ENCODE results near the gene HELT.

- no peak for TF ChIP-seq CTCF (IDR thresholded peaks at IDR 0.05; ENCODE audit: low read depth, low read length, missing input control)
- no peak for TF ChIP-seq TAF1 (conservative IDR thresholded peaks at IDR 0.05)
- TF ChIP-seq GABPA (IDR thresholded peaks at IDR 0.05 in 1 of 2, conservative IDR thresholded peaks at IDR 0.05 in 1 of 2): no peak
- no peak for TF ChIP-seq ATF3 (IDR thresholded peaks at IDR 0.05)
- TF ChIP-seq REST (IDR thresholded peaks at IDR 0.05): no peak
- no peak for TF ChIP-seq MAX (IDR thresholded peaks at IDR 0.05)
- TF ChIP-seq HNF4A (conservative IDR thresholded peaks at IDR 0.05): no peak
- TF ChIP-seq YY1 (IDR thresholded peaks at IDR 0.05): no peak
- TF ChIP-seq RAD21 (IDR thresholded peaks at IDR 0.05): no peak
- no peak for TF ChIP-seq RXRA (IDR thresholded peaks at IDR 0.05)
- TF ChIP-seq EGR1 (IDR thresholded peaks at IDR 0.05; ENCODE audit: low read depth in 2 of 2): no peak
- TF ChIP-seq JUND (IDR thresholded peaks at IDR 0.05): no peak
These were observed 22.2 kb downstream of the HELT start for GRCh38 chr4:185040523-185040922.
